PC-3 (cell line): Measurements from ENCODE around the gene ARL16. TPM values are rescaled to one million over a fixed set of nuclear protein-coding genes. Genes with fewer than 3 reads are reported as not detected.
A peak's percentile ranks its signal among the peaks of the same experiment; 100 is the strongest.

Experiments
- ATAC-seq: fragments of 200-7000 bp; cut with Tn5 transposase; 2 replicates; pipeline ENCODE4 v1.9.1; 2020; ENCODE audit warnings: mild to moderate bottlenecking, moderate library complexity
- BruUV-seq: library from RNA; stranded (reverse); fragments of 400-500 nt; replicated peaks from 2 replicates; lab custom pipeline; 2021; lab: Mats Ljungman, UMichigan
- CTCF ChIA-PET: fragments of 300-600 bp; sonication (Branson Sonifier 250); formaldehyde crosslinking; loops from one replicate; lab custom pipeline; 2022; ENCODE audit warnings: antibody characterized with exemption; lab: Charles Lee
- POLR2A ChIA-PET: fragments of 300-600 bp; sonication (Branson Sonifier 250); formaldehyde crosslinking; loops from one replicate; lab custom pipeline; 2022; ENCODE audit warnings: antibody characterized with exemption; ENCODE audit not compliant: unreplicated experiment; lab: Charles Lee
- DNase-seq: peaks from one replicate; pipeline ENCODE4 v3.0.0-alpha.2; 2015
- H2AFZ ChIP-seq: fragments of 300-600 bp; sonication (generic); 2 replicates; pipeline ENCODE4 v1.6.0; 2016; ENCODE audit warnings: antibody characterized with exemption, low read length
- H3F3A ChIP-seq: fragments of 300-600 bp; sonication (generic); one replicate; pipeline ENCODE4 v1.6.0; 2017; ENCODE audit warnings: antibody characterized with exemption, low read length, control low read depth, mild to moderate bottlenecking; ENCODE audit not compliant: unreplicated experiment
- H3K27ac ChIP-seq: fragments of 300-600 bp; sonication (generic); 2 replicates; pipeline ENCODE4 v1.5.1; 2016; ENCODE audit warnings: mild to moderate bottlenecking, low read length
- H3K27me3 ChIP-seq: fragments of 300-600 bp; sonication (generic); 2 replicates; pipeline ENCODE4 v1.6.1; 2016; ENCODE audit warnings: low read length, mixed read lengths
- H3K36me3 ChIP-seq: fragments of 300-600 bp; sonication (generic); 2 replicates; pipeline ENCODE4 v1.6.1; 2016; ENCODE audit warnings: low read depth, mixed run types, low read length, mixed read lengths
- H3K4me1 ChIP-seq: fragments of 300-600 bp; sonication (generic); 2 replicates; pipeline ENCODE4 v1.5.1; 2016; ENCODE audit warnings: low read length; ENCODE audit not compliant: insufficient read depth
- H3K4me2 ChIP-seq: fragments of 300-600 bp; sonication (generic); 2 replicates; pipeline ENCODE4 v1.6.0; 2016; ENCODE audit warnings: low read length
- H3K4me3 ChIP-seq: fragments of 300-600 bp; sonication (generic); 2 replicates; pipeline ENCODE4 v1.5.1; 2016; ENCODE audit warnings: mild to moderate bottlenecking, low read length, mixed read lengths
- H3K79me2 ChIP-seq: fragments of 300-600 bp; sonication (generic); 2 replicates; pipeline ENCODE4 v1.6.1; 2017; ENCODE audit warnings: low read length, mixed read lengths
- H3K9ac ChIP-seq: fragments of 300-600 bp; sonication (generic); 2 replicates; pipeline ENCODE4 v1.6.0; 2016; ENCODE audit warnings: mild to moderate bottlenecking, low read length
- H3K9me2 ChIP-seq: fragments of 300-600 bp; sonication (generic); replicated peaks from 2 replicates; pipeline ENCODE4 v1.6.1; 2016; ENCODE audit warnings: mixed run types, low read length, mixed read lengths
- H3K9me3 ChIP-seq: fragments of 300-600 bp; sonication (generic); 2 replicates; pipeline ENCODE4 v1.6.1; 2016; ENCODE audit warnings: low read length, mixed read lengths
- H4K20me1 ChIP-seq: fragments of 300-600 bp; sonication (generic); 2 replicates; pipeline ENCODE4 v1.6.1; 2016; ENCODE audit warnings: low read length, mixed read lengths
- CTCF ChIP-seq: fragments of 300-600 bp; sonication (generic); conservative IDR thresholded peaks from 2 replicates; pipeline ENCODE4 v1.5.1; 2017; ENCODE audit warnings: antibody characterized with exemption, low read depth, mild to moderate bottlenecking, low read length
- EZH2 ChIP-seq: fragments of 300-600 bp; sonication (generic); IDR thresholded peaks from one replicate; pipeline ENCODE4 v1.6.1; 2017; ENCODE audit warnings: antibody characterized with exemption, mild to moderate bottlenecking, low read length; ENCODE audit not compliant: unreplicated experiment
- EZH2phosphoT487 ChIP-seq: fragments of 300-600 bp; sonication (generic); IDR thresholded peaks from 2 replicates; pipeline ENCODE4 v1.6.1; 2018; ENCODE audit warnings: mild to moderate bottlenecking, antibody characterized with exemption, low read length, borderline replicate concordance
- intact Hi-C: fragments of 100-400 bp; cut with micrococcal nuclease; formaldehyde crosslinking; loops from 2 replicates; pipeline ENCODE4 v1.9.0; 2023
- total RNA-seq: library from RNA; depleted of rRNA; stranded (reverse); fragments of >200 nt; gene quantifications from 2 replicates; pipeline ENCODE4 v1.2.3, GENCODE V29; 2014

The ARL16 gene
- total RNA-seq, 1 experiment from 2014 or later = 68.8 TPM

DNA sequence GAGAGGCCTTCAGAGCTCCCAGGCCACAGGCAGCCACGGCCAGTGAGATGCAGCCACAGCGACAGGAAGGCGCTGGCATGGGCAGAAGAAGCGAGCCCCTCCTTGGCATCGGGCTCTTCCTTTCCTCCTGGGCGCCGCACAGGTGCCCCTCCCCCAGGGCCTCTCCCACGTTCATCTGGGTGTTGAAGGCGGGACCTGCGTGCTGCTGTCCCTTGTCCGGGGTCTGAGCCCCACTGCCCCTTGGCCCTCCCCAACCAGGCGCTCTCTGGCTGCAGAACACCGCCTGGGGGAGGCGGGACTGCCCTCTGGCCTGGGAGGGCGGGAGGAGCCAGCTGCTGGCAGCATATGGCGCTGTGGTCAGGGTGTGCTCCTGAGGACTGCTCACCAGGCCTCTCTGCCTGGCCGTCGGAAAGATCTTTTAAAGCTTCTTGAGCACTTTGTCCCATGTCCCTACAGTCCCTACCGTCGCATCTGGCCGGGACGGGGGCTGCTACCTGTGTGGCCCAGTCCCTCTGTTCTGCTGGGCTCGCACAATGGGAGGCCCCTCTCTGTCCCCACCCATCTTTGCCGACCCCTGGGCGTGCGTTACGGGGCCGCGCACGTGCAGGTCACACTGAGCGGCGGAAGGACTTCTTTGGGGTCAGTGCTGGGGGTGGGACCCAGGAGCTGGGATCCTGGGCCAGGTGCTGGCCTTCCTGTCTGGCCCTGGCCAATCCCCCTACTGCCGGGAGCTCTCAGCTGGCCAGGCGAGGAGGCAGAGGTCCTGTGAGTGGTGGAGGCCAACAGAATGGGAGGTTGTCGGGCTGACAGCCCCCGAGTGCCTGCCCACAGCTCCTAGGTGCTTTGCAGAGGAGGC is 30.2 kb upstream of the ARL16 start:
- peaks cover 37% of the 10 kb centered on the region for H3K4me1 ChIP-seq
- DNase-seq (peak; percentile 48), ATAC-seq (peak; percentile 19)
- H3K9ac ChIP-seq = peak overlapping the region; percentile 77
- intact Hi-C loops = no loop called here
- peak overlapping the region; percentile 89 for H3K4me3 ChIP-seq
- no peaks in the 10 kb centered on the region for H3K9me3 ChIP-seq
- peaks cover 33% of the 10 kb centered on the region for H3K79me2 ChIP-seq
- no peaks in the 10 kb centered on the region for H4K20me1 ChIP-seq
- H2AFZ ChIP-seq = 0 out of 2 replicates have a peak overlapping the region, but pooled peaks have one; percentile 21
- H3K4me2 ChIP-seq = peak overlapping the region; percentile 99
- H3K27me3 ChIP-seq = no peaks in the 10 kb centered on the region
- no TSS peak for BruUV-seq
- TF ChIP-seq CTCF = no peak
- TF ChIP-seq EZH2 = no peak
- no peak for TF ChIP-seq EZH2phosphoT487
- H3F3A ChIP-seq = peaks cover 8% of the 10 kb centered on the region
- CTCF ChIA-PET = interaction anchor here (0.6 to 0.7 kb wide), 3 partner anchors 14 to 156 kb away, joined by 6 to 9 read pairs (median 6); no protein-coding TSS in a partner anchor
- no peaks in the 10 kb centered on the region for H3K9me2 ChIP-seq
- peak overlapping the region; percentile 15 for H3K27ac ChIP-seq
- H3K36me3 ChIP-seq = peaks cover 6% of the 10 kb centered on the region; the same call in 1 of the 2 replicates
- POLR2A ChIA-PET = interaction anchor here (0.6 to 1.0 kb wide), 2 partner anchors 10 to 24 kb away, joined by 10 to 16 read pairs; no protein-coding TSS in a partner anchor

DNA sequence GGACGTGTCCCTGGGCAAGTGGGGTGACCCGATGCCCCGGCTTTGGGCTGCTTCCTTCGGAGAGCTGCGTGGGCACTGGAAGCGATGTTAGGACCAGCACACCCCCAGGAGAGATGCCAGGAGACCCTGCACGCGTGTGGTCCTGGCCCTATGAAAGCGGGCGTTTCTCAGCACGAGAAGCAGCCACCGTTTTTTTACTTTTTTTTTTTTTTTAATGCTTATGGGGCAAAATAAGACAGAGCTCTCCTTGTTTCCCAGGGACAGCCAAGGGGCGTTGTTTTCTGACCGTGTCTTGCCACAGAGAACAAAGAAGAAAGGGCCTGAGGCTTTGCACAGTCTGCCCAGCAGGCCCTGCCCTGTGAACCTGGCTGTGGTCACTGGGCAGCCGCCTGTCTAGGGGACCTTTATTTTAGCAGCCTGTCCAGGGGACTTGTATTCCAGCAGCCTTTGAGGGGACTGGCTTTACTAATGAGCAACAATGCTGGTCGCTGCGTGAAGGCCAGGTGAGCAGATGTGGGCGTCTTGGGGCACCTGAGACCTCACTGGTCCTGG is 29.5 kb upstream of the ARL16 start:
- Histone ChIP-seq H3K4me1 (peaks cover 37% of the 10 kb centered on the region), H3K4me2 (peak overlapping the region; percentile 99), H3K79me2 (peaks cover 33% of the 10 kb centered on the region), H3K27me3 (no peaks in the 10 kb centered on the region), H3F3A (peaks cover 8% of the 10 kb centered on the region), H3K9ac (peak overlapping the region; percentile 77), H3K9me3 (no peaks in the 10 kb centered on the region), H3K27ac (peak overlapping the region; percentile 15), H3K36me3 (peaks cover 8% of the 10 kb centered on the region; the same call in 1 of the 2 replicates), H3K4me3 (peak overlapping the region; percentile 89), H3K9me2 (no peaks in the 10 kb centered on the region), H2AFZ (0 out of 2 replicates have a peak overlapping the region, but pooled peaks have one; percentile 21), H4K20me1 (no peaks in the 10 kb centered on the region)
- ChIA-PET CTCF (interaction anchor here (0.6 to 0.7 kb wide), 3 partner anchors 15 to 156 kb away, joined by 6 to 9 read pairs (median 6); no protein-coding TSS in a partner anchor), POLR2A (interaction anchor here (0.5 to 1.0 kb wide), 3 partner anchors 9 to 32 kb away, joined by 9 to 16 read pairs (median 10); no protein-coding TSS in a partner anchor)
- ATAC-seq = peak; percentile 4; the same call in 1 of the 2 replicates
- TSS peak; percentile 5 for BruUV-seq
- DNase-seq = peak; percentile 25
- intact Hi-C loops = no loop called here
- TF ChIP-seq EZH2phosphoT487 = no peak
- TF ChIP-seq CTCF = no peak
- TF ChIP-seq EZH2 = no peak
